ENCODE measurements around the gene ATP2B3.

GRCh38 chrX:153554519-153555167, 37.2 kb downstream of the ATP2B3 start:
- peak; percentile 47 to 67 (median 48) for TF ChIP-seq CTCF (IDR thresholded peaks at IDR 0.05)
- TF ChIP-seq POLR2AphosphoS5 (IDR thresholded peaks at IDR 0.05) = peak in 1 of 2 donors; percentile 9
